ENCODE results near the gene PGLYRP4.
"Not testable (repeated sequence)": the region's sequence is repeated elsewhere in the genome, so short reads cannot be mapped to it uniquely, and the experiment has no call there.

Gene PGLYRP4

GRCh38 chr1:153336650-153337049, 12.0 kb downstream of the PGLYRP4 start:
- no peak for DNase-seq

DNA sequence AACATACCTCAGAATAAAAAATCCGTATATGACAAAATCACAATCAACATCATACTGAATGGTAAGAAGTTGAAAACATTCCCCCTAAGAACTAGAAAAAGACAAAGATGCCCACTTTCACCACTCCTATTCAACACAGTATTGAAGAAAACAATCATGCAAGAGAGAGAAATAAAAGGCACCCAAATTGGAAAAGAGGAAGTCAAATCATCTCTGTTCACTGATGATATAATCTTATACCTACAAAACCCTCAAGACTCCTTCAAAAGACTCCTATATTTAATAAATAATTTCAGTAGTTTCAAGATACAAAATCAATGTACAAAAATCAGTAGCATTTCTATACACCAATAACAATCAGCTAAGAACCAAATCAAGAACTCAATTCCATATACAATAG, 14.7 kb downstream of the PGLYRP4 start:
- no peak for DNase-seq

DNA sequence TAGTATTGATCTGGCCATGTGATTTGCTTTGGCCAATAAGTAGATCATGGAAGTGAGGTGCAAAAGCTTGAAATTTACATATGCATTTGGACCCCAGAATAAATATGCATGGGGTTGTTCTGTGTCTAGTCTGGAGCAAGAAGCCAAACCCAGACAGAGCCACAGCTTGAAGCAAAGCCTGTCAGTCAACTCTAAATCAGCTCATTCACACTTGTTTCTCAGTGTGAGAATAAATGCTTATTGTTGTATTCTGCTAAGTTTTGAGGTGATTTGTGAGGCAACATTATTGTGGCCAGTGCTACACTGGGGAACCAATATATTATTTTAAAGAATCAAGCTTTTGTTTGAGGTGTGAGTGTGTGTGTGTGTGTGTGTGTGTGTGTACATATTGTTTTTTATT, 23.7 kb downstream of the PGLYRP4 start:
- no peak for DNase-seq

DNA sequence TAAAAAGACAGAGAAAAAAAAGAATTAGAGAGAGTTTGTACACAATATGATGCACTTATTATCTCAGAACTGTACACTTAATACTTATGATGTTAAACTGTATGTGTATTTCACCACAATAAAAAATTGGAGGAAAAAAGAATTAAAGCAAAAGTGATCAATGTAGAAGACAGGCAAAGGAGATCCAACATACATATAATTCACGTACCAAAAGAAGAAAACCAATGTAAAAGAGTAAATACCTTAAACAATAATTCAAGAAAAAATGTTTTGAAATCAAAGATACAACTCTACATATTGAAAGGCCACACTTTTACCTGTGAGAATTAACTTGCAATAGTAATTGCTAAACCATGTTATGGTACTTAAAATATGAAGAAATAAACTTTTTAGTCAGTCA, 26.1 kb downstream of the PGLYRP4 start:
- no peak for DNase-seq

DNA sequence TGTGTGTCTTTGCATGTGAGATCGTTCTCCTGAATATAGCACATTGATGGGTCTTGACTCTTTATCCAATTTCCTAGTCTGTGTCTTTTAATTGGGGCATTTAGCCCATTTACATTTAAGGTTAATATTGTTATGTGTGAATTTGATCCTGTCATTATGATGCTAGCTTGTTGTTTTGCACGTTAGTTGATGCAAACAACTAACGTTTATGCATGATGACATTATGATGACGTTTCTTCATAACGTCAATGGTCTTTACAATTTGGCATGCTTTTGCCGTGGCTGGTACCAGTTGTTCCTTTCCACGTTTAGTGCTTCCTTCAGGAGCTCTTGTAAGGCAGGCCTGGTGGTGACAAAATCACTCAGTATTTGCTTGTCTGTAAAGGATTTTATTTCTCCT, 30.5 kb downstream of the PGLYRP4 start:
- not testable (repeated sequence) for DNase-seq

- DNase-seq: not testable (repeated sequence)
These were observed 32.6 kb downstream of the PGLYRP4 start for GRCh38 chr1:153316013-153316412.

DNA sequence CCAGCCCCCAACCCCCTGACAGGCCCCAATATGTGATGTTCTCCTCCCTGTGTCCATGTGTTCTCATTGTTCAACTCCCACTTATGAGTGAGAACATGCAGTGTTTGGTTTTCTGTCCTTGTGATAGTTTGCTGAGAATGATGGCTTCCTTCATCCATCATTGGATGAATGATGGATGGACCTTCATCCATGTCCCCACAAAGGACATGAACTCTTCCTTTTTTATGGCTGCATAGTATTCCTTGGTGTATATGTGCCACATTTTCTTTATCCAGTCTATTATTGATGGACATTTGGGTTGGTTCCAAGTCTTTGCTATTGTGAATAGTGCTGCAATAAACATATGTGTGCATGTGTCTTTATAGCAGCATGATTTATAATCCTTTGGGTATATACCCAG, 34.3 kb downstream of the PGLYRP4 start:
- DNase-seq: not testable (repeated sequence)

DNA sequence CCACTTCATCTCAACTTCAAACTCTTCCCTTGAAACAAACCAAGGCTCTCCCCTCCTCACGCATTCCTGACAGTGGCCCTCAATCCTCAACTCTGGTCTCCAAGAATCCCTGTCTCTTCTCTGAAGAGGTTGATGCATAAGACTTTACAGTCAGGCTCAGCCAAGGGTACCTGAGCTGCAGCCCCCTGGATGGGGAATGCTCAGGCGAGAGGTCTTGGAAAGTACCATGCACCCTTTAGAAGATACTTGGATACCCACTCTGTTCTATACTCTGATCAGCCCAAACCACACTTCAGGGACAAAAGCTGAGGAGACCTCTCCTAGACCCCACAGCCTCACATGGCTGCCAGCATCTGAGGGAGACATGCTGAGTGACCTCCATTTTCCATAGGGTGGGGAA, 35.4 kb downstream of the PGLYRP4 start:
- no peak for DNase-seq

DNA sequence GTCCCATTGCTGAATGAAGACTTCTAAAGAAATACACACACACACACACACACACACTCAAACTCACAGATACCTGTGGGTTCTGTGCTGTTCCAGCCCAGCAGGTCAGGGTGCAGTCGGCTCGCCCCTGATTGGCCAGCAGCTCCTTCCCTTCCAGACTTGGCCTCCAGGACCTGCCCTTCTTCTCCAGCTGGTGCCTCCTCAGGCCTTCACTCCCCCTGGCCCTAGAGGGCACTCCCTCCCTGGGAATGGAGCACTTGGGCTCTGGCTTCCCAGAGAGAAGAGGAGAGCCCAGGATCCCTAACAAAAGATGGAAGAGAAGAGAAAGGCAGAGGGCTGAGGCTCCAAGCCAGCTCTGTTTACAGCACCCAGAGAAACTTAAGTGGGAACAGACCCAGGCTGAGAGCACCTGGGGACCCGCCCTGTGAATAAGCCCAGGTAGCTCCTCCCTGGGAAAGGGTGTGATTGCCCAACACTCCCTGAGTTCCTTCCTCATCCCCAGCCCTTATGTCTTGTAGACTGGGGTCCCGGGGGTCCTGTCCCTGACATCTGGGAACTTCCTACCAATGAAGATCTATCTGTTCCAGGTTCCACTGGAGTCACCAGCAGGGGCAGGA, 36.0 kb downstream of the PGLYRP4 start, which contains the start of gene PGLYRP3:
PGLYRP3 (minus strand) TSS at position 383 of the 617 bp plus-strand sequence. CDS start 2,287 bp downstream, outside the sequence.
- DNase-seq: no peak

- DNase-seq: no peak
These were observed 38.1 kb downstream of the PGLYRP4 start for GRCh38 chr1:153310526-153310925.

- no peak for DNase-seq
These were observed 39.2 kb downstream of the PGLYRP4 start for GRCh38 chr1:153309441-153309840.

- DNase-seq: no peak
These were observed 40.1 kb downstream of the PGLYRP4 start for GRCh38 chr1:153308540-153308939.

DNA sequence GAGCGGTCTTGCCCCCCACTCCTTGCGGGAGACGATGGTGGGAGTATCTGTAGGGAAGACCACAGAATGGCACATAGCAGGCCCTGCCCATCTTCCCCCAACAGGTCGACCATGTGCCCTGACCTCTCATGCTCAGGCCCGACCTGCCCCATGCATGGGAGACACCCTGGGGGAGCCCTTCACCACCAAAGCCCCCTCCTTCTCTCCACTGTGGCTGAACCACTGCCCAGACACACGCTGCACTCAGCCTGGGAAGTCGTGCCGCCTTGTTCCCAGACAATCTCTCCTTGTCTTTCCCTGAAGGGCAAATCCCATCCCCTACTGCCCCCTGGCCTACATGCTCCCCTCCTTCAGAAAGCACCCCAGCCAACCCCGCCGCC, 41.4 kb downstream of the PGLYRP4 start:
- DNase-seq: no peak

- DNase-seq: no peak
These were observed 42.1 kb downstream of the PGLYRP4 start for GRCh38 chr1:153306303-153307220.

DNA sequence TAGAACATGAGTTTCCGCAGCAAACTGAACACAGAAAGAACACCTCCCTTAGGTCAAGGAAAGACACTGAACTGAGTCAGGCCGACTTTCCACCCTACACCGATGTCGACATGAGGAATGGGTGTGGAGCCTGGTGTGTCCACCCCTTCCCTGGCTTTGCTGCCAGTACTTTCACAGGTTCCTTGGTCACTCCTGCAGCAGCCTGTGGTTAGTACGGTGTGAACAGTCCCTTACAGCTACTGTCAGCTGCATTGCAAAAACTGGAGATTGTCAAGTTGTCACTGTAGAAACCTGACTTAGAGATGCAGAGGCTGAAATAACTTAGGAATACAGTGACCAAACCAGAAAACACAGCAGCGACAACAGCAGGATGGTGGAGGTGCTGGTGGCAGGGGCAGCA, 43.0 kb downstream of the PGLYRP4 start:
- DNase-seq: no peak

GRCh38 chr1:153302308-153302707, 46.3 kb downstream of the PGLYRP4 start:
- no peak for DNase-seq

DNA sequence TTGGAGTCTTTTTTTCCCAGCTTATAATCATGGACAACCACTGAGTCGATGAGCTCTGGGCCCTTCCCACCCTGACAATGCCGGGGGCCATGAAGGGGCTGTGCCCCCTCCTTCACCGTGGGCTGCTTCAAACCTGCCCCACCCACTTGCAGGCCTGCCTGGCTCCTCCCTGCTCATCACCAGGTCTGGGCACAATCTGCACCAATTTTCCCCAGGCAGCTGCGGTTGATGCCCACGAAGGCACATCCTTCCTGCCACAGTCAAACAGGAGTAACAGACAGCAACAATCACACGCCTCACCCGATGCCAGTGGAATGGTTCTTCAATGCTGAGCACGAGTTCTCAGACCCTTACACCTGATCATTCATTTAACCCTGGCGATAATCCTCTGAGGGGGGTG, 54.8 kb downstream of the PGLYRP4 start:
- DNase-seq: peak; percentile 16

DNA sequence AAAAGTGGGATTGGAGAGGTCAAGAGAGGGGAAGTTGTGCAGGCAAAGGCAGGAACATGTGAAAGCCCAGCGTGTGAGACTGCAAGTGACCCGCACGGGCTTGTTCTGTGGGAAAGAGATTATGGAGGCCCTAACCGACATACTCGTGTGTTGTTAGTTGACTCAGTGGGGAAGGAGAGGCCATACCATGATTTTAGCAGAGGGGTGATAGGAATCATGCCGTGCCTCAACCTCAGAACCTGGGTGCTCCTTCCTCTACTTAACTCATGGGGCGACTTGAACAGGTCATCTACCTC, 55.2 kb downstream of the PGLYRP4 start:
- DNase-seq: no peak

GRCh38 chr1:153292740-153293479, 55.7 kb downstream of the PGLYRP4 start:
- DNase-seq: no peak

DNA sequence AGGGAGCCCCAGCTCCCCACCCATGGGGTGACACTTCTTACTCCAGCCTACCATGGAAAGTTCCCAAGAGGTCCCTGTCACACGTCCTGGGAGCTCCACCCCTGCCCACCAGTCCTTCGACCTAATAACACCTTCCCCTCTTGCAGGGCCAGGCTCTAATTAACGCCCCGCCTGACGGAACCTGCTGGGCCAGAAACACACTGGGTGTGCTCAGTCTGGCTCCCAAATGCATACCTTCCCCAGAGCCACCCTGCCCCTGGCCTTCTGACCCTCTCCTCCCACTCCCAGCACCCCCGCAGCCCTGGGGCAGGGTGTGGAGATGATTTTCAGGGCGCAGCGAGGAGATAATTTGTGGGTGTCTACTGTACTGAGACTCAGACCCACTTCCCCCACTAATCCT, 56.5 kb downstream of the PGLYRP4 start:
- no peak for DNase-seq

- no peak for DNase-seq
These were observed 57.1 kb downstream of the PGLYRP4 start for GRCh38 chr1:153291514-153291913.

- DNase-seq: no peak
These were observed 59.9 kb downstream of the PGLYRP4 start for GRCh38 chr1:153288634-153289275.
